Renal cortical epithelial cell (primary cell): ENCODE measurements around the gene AFF3. TPM values are rescaled to one million over a fixed set of nuclear protein-coding genes. Genes with fewer than 3 reads are reported as not detected.
A peak's percentile ranks its signal among the peaks of the same experiment; 100 is the strongest.

Experiments
- DNase-seq: peaks from one replicate; pipeline ENCODE4 v3.0.0-alpha.2; 2011; ENCODE audit warnings: low read depth
- total RNA-seq: library from RNA; depleted of rRNA; stranded (reverse); fragments of >200 nt; gene quantifications from 2 replicates; pipeline ENCODE4 v1.2.3, GENCODE V29; 2014

AFF3 gene
- total RNA-seq, 1 donor from 2014 or later = 0.10 TPM

GRCh38 chr2:99858951-99859596 is 283.3 kb downstream of the AFF3 start:
- DNase-seq = no peak

- DNase-seq = no peak
These were observed 284.4 kb downstream of the AFF3 start for GRCh38 chr2:99857867-99858444.

- DNase-seq = no peak
These were observed 285.0 kb downstream of the AFF3 start for GRCh38 chr2:99857372-99857771.

- DNase-seq = no peak
These were observed 286.3 kb downstream of the AFF3 start for GRCh38 chr2:99856119-99856518.

- no peak for DNase-seq
These were observed 288.0 kb downstream of the AFF3 start for GRCh38 chr2:99854236-99854852.

- DNase-seq = no peak
These were observed 289.4 kb downstream of the AFF3 start for GRCh38 chr2:99852956-99853355.

GRCh38 chr2:99852376-99852934 is 289.9 kb downstream of the AFF3 start:
- peak; percentile 68 for DNase-seq

GRCh38 chr2:99851811-99852210 is 290.6 kb downstream of the AFF3 start:
- no peak for DNase-seq

- DNase-seq = peak; percentile 95
These were observed 291.3 kb downstream of the AFF3 start for GRCh38 chr2:99851089-99851488.

GRCh38 chr2:99850084-99850710 is 292.2 kb downstream of the AFF3 start:
- peak; percentile 96 for DNase-seq

GRCh38 chr2:99846462-99847107 is 295.8 kb downstream of the AFF3 start:
- DNase-seq = no peak

GRCh38 chr2:99845296-99845695 is 297.1 kb downstream of the AFF3 start:
- DNase-seq = no peak

- DNase-seq = no peak
These were observed 299.9 kb downstream of the AFF3 start for GRCh38 chr2:99842451-99842850.

- no peak for DNase-seq
These were observed 300.6 kb downstream of the AFF3 start for GRCh38 chr2:99841749-99842148.

GRCh38 chr2:99840831-99841230 is 301.6 kb downstream of the AFF3 start:
- no peak for DNase-seq

GRCh38 chr2:99836690-99837605 is 305.4 kb downstream of the AFF3 start:
- DNase-seq = no peak

GRCh38 chr2:99834426-99834825 is 308.0 kb downstream of the AFF3 start:
- no peak for DNase-seq

GRCh38 chr2:99833586-99834201 is 308.7 kb downstream of the AFF3 start:
- DNase-seq = no peak

GRCh38 chr2:99832926-99833325 is 309.5 kb downstream of the AFF3 start:
- no peak for DNase-seq

GRCh38 chr2:99831772-99832171 is 310.6 kb downstream of the AFF3 start:
- no peak for DNase-seq
